GM21528 (cell line): ENCODE results near the gene PSMA7.
"Not testable (repeated sequence)": the region's sequence is repeated elsewhere in the genome, so short reads cannot be mapped to it uniquely, and the experiment has no call there.

Source experiments
- ATAC-seq: cut with Tn5 transposase; IDR thresholded peaks from one replicate; pipeline ENCODE4 v1.9.1; 2021; ENCODE audit warnings: mild to moderate bottlenecking, moderate library complexity; ENCODE audit not compliant: unreplicated experiment, low FRiP score

The PSMA7 gene

DNA sequence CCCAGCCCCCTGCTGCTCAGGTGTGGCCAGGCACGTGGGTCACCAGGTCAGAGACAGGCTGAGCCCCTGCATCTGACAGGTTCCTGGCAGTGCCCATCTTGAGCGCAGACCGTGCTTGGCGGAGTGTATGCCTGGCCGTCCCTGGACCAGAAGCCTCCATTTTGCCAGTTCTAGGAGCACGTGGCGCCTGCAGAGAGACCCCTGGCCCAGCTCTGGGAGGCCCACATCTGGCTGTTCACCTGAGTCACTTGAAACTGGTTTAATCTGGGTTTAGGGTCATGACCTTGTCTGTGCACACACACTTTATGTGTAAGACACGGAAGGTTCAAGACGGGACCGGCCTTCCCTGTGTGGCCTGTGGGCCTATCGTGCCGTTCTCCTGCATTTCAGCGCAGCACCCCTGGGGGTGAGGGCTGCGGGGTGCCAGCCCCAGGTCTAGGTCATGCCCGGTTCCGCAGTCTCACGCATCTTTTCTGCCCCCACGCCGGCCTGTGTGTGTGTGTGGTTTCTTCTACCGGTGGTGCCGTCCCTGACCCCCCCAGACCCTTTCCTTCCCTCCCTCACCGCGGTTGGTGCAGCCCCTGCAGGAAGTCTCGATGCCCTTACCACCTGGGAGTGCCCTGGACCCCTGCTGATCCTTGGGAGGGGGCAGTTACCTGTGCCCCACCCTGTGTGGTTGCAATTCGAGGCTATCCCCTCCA, 14.3 kb upstream of the PSMA7 start:
- no peak for ATAC-seq

DNA sequence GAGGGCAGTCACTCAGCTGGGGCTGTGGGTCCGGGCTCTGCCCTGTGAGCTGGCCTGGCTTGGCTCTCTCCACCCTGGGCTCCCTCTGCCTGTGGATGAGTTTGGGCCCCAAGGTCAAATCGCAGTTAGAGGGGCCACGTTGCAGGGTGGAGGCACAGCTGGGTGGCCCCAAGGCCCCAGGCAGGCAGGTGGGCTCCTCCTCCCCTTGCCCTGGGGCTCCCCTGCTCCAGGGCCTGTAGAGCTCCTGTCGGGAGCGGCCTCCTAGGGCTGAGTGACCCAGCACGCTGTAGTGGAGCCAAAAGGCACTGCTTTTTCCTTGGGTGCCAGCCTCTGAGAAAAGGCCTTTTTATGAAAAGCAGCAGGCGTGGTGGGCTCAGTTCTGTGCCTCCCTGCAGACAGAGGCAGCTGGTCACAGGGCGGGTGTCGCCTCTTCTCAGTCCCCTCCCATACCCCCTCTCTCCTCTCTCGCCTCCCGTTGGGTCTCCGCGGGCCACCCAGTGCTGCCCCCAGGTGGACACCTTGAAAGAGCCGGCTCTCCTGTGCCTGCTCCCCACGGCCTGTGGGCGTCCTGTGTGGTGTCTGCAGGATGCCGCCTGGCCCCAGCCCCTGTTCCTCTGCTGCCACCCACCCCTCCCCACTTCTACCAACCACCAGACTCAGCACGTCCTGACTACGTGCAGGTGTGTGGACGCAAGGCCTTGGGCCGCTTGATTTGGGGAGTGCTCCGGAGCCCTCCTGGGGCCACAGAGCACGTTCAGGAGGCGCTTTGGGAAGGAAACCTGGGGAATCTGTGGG, 13.6 kb upstream of the PSMA7 start:
- ATAC-seq = peak; percentile 62

DNA sequence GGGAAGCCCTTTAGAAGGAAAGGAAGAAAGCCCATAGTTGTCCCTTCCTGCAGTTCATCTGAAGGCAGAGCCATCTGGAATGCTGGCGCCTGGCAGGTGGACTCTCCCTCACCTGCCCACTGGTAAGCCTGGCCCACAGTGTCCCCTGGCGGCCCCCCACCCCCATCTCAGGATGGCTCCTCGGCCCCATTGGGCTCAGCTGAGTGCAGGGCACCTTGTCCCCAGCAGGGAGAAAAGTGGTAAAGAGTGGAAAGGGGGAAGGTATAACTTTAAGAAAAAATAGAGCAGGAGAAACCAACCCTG, 13.0 kb upstream of the PSMA7 start:
- no peak for ATAC-seq

DNA sequence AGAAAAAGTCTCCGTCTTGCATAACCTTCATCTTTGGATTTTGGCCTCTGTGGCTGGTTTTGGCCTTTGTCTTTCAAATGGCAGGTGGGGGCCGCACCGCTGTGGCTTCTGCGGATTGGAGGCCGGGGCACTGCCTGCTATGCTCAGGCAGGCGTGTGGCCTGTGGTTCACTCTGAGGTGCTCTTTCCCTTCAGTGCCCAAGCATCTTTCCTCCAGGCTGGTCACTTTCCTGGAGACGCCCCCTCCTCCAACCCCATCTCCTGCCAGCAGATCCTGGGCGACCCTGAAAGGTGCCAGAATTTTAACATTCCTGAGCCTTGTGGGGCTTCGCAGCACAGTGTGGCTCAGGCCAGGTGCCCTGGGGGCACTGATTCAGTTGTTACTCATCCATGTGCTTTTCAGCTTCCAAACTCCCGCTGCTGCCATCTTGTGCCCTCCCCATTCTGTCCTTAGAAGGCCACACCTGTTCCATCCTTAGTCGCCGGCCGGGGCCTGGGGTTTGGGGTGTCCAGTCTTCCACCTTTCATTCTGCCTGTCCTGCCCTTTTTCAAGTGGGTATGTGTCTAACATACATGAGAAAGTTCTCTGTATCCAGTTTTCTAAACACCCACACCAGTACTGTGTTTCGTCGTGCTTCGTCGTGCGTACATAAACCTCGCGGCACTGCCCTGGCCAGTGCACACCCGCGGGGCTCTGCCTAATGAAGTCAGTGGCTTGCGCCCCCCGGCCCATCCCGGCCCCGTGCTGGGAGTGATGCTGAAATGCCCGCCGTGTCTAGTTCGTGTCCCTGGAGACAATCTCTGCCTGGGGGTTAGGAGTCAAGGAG, 12.4 kb upstream of the PSMA7 start:
- no peak for ATAC-seq

DNA sequence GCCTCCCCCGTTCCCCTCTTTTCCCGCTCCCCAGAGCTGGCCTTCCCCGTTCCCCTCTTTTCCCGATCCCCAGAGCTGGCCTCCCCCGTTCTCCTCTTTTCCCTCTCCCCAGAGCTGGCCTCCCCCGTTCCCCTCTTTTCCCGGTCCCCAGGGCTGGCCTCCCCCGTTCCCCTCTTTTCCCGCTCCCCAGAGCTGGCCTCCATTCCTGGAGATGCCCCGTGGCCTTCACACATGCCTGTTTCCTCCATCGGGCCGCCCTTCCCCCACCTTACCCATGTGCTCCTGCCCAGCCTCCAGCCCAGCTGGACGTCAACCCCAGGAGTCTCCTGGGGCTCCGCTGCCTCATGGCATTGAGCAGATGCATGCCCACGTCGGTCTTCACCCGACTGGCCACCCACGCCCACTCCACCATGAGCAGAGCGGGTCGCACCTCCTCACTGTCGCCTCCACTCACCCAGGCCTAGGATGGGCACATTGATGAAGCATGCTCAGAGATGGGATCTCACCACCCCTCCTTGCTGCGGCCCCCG, 8.7 kb upstream of the PSMA7 start:
- no peak for ATAC-seq

DNA sequence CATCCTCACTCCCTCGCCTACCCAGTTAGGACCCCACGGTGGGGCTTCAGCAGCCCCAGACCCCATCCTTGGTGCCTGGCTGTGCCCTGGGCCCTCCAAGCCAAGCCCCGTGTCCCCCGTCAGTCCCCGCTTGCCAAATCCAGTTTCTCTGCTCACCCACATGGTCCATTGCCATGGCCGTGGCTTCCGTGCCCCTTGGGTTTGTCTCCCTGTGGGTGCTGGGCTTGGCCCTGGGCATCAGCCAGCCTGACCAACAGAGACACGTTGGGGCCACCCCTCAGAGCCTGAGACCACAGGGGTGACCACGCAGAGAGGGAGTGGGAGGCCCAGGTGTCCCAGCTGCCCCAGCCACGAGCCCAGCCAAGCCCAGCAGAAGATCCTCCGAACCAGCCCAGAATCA, 8.0 kb upstream of the PSMA7 start:
- no peak for ATAC-seq

DNA sequence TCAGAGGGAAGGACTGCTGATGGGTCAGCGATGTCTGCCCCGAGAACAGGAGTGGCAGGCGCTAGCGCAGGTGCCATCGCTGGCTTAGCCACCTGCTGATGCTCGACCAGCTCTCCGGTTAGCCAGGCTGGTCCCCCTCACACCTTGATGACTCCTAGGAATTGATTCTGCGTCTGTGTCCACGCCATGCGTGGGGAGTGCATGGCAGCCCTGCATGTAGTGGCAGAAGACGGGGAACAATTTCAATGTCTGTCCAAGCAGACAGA, 7.0 kb upstream of the PSMA7 start:
- no peak for ATAC-seq

DNA sequence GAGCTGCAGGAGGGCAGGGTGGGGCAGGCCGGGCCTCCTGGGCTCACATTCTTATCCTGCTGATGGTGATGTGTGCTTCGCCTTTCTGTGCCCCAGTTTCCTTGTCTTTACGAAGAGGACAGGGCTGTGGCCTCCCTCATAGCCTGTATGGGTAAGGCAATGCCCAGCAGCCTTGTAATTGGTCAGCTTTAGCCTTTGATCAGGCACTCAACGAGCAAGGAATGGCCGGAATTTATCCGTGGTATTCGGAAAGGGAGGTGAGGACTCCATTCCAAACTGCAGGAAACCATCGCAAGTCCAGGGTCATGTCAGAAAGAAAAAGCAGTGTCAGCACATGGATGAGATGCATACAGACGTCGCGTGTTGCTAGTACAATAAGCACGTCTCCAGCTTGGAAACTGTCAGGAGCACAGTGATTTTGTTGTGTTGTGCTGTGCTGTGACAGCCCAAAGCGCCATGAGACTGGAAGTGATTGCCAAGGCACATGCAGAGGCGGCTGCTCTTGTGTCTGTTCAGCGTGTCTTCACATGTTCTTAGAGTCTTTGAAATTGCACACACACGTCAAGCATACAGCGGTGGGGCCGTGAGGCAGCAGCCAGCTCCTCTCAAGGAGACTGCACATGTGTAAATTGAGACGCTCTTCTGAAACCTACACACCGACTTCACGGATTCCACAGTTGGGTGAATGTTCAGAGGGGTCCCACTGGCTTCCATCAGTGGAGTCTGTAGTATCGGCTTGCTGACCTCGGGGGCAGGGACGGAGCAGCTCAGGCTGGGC, 6.5 kb upstream of the PSMA7 start:
- ATAC-seq = no peak

DNA sequence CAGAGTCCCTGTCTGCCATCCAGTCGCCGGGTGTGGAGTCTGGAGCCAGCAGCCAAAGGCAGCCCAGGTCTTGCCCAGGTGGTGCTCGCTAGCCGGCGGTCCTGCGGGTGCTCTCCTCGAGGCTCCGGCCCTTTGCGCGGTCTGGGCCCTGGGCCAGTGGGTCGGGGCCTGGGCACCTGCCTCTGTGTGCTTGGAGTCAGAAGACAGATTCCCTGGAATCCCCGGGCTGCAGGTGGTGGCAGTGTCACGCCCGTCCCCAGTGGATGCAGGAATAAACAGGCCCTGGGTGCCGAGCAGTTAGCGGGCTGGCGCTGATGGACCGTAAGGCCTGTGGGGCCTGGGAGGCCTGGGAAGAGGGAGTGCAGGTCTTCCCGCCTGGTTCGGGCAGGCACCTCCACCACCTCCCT, 5.7 kb upstream of the PSMA7 start:
- no peak for ATAC-seq

DNA sequence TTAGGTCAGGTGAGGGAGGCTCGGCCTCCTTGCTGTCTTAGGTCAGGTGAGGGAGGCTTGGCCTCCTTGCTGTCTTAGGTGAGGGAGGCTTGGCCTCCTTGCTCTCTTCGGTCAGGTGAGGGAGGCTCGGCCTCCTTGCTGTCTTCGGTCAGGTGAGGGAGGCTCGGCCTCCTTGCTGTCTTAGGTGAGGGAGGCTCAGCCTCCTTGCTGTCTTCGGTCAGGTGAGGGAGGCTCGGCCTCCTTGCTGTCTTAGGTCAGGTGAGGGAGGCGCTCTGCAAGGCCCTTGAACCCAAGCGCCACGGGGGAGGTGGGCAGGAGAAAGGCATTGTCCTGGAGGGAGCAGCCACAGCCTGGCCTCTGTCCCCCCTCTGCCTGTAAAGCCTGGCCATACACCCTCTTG, 5.2 kb upstream of the PSMA7 start:
- not testable (repeated sequence) for ATAC-seq

DNA sequence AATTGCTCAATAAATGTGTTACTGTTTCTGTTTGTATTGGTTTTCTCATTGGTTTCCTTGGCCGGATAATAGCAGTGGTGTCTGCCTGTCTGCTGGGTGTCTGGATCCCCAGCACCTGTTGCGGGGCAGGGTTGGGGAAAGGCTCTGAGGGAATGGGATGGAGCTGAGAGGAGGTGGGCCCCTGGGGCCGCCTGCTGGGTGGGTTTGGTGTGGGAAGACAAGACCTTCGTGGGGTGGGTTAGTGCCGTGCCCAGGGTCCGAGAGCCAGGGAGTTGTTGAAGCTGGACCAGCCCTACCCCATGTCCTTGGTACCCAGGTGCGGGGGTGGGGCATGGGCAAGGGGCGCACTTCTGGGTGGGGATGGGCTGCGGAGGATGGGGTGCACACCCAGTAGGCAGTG, 4.3 kb upstream of the PSMA7 start:
- no peak for ATAC-seq

DNA sequence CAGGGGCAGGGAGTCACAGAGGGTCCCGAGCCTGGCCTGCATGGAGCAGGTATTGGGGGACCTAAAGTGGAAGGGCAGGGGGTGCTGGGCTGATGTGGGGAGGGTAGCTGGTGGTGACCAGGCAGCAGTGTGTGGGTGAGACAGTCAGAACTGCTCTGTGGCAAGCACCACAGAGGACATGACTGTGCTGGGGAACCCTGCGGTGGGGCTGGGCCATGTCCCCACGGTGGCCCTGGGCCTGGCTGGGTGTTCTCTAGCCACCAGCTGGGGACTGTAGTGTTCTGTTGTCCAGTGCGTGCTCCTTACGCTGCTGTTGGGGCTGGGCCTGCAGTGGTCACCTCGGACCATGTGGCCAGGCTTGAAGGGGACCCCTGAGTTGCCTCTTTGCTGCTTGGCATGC, 3.9 kb upstream of the PSMA7 start:
- ATAC-seq = no peak

DNA sequence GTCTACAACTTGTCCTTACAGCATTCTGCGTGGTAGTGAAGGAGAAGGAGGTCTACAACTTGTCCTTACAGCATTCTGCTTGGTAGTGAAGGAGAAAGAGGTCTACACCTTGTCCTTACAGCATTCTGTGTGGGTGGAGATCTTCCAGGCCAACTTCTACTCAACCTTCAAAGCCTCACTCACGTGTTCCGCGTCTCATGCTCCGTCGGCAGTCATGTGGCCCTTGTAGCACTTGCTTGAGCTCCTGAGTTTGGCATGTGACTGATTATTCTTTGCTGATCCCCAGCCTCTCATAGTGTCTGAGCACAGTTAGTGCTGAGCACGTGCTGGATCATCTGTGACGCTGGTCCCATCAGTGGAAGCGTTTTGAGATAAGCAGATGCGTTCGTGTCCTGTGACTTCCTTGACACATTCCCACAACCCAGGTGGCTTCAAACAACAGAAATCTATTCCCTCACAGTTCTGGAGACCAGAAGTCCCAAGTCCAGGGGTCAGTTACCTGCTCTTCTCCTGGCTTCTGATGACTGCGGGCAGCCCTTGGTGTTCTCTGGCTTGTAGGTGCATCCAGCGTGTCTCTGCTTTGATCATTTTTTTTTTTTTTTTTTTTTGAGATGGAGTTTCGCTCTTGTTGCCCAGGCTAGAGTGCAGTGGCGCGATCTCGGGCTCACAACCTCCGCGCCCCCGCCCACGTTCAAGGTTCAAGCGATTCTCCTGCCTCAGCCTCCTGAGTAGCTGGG, 3.0 kb upstream of the PSMA7 start:
- ATAC-seq = no peak

DNA sequence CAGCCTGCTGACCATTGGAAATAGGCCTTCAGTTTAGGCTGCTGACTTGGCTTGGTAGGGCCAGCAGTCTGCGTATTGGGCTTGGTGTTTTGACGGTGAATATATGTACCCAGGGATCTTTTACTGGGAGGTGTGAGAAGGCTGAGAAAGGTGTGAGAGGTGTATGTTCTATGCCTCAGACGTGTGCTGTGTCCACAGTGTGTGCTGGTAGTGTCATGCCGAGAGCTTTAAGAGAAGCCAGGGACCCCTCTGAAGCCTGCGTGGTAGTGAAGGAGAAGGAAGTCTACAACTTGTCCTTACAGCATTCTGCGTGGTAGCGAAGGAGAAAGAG, 2.5 kb upstream of the PSMA7 start:
- ATAC-seq = no peak

DNA sequence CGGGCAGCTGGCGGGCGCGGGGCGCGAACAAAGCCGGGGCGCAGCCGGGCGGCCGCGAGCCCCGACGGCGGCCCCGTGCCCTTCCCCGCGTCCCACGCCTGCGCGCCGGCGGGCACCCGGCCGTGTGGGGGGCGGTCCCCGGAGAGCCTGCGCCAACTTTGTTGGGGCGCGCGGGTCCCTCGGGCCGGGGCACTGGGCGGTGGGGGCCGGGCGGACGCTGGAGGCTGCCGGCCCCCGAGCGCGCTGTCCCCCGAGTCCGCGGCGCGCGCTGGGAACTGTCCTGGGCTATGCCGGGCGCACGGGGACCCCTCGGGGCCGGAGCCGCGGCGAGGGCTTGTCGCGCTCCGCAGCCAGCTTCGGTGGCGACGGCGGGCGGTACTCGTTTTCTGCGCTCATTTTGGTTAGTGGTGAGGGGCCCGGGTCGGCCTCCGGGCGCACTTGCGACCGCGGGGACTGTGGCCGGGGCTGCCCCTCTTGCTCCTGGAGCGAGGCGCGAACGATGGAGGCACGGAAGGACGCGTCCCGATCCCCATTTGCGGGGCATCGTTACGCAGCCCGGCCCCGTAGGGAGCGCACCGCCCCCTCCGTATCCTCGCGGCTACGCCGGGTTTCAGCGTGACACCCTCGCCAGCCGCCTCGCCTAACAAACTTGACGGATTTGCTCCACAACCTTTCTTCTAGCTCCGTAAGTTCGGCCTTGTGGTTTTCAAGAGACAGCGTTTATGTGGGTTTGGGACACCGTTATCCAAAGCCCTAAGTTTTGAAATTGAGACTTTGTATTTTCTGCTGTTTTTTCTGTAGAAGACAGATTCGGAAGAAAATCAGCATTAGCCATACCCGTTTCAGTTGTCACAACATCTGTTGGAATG, 997 bp upstream of the PSMA7 start:
- peak; percentile 34 for ATAC-seq

DNA sequence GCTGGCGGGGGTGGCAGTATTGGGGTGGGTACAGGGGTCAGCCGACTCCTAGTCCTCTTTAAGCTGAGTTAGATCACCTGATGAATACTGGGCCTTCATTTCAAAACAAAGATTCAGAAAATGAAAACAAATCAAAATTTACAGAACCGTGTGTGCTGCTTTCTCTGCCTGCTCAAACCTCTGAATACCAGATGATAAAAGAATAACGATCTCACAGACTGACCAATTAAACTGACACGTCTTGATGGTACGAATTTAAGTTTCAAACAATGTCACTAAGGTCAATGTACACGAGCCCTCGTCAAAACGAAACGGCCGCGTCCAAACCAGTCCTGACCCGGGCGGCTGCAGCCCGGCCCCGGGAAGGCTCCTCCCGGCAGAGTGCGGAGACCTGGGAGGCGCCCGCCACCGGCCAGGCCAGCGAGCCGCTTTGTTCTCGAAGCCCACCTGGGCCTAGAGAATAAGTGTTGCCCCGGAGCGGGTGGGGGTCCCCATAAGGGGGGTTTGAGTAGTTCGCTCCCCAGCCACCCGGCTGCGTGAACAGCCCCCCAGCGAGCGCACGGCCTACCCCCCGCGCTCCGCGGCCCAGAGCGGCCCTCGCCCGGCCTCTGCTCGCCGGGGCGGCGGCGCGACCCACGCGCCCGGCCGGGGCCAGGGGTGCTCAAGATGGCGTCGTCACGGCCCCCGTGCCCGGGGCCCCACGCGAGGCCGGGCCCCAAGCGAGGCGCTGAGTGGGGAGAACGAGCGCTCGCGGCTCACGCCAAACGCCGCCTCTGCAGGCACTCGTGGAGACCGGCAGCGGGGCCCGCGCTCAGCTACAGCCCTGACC, 728 bp downstream of the PSMA7 start:
- peak; percentile 15 for ATAC-seq

DNA sequence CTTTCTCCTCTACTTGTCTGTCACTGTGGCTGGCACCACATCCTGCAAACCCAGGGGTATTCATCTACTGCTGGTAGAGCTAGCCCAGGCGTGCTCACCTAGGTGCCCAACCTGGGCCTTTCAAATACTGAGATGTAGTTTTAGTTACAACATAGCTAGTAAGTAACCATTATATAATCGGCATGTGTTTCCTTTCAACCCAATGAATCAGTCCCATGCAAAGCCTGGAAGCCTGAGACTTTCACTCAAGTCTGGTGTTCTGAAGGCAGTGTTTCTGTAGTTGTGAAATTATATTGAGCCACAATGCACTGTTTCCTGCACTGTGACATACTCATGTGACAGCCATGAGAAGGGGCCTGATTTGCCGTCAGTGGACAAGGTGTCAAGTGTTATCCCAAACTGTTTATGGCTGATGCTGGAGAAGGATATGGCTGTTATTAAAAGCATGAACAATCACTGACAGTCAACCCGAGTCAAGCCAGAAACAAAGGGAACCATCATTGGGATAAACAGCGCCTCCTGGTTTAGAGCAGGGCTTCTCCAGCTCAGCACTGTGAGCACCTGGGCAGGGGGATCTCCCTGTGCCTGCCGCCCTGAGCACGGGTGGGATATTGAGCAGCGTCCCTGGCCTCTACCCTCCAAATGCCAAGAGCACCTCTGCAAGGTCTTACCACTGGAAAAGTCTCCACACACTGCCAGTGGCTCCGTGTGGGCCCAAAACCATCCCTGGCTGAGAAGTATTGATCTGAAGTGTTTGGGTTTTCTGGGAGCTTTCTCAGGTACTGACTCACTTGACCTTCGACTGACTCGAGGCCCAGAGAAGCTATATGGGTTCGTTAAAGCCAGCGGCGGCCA, 1.6 kb downstream of the PSMA7 start:
- ATAC-seq = no peak

DNA sequence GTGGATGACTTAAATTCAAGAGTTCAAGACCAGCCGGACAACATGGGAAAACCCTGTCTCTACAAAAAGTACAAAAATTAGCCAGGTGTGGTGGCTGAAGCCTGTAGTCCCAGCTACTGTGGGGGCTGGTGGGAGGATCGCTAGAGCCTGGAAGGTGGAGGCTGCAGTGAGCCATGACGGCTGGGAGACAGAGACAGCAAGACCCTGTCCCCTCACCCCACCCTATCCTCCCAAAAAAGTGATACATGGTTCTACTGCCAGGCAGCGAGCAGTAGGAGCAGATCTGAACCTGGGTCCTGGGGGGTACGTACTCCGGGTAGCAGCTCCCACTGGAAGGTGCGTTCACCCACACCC, 2.2 kb downstream of the PSMA7 start:
- ATAC-seq = no peak
